Transverse colon (tissue), 3 donors: Measurements from ENCODE around the gene ZNF12.

Experiments
- POLR2A ChIP-seq: fragments of 450-650 bp; IDR thresholded peaks from one replicate; pipeline ENCODE4 v1.6.1; 2016; ENCODE audit warnings: antibody characterized with exemption, mild to moderate bottlenecking, moderate library complexity
- TF ChIP-seq, protein P1 (sequence below), 5 experiments: fragments of 200-600 bp in 3 of 5; fragments of 450-650 bp in 2 of 5; sonication (generic) in 3 of 5; IDR thresholded peaks; 1 replicate in 2 of 5; 2 replicates in 3 of 5; pipeline ENCODE4 v1.5.1; 2016 to 2017; ENCODE audit warnings: antibody characterized with exemption in 5 of 5, inconsistent platforms in 3 of 5, mild to moderate bottlenecking in 2 of 5, moderate library complexity in 1 of 5

GRCh38 chr7:6705959-6706665, 635 bp downstream of the ZNF12 start:
- TF ChIP-seq, protein P1, sequence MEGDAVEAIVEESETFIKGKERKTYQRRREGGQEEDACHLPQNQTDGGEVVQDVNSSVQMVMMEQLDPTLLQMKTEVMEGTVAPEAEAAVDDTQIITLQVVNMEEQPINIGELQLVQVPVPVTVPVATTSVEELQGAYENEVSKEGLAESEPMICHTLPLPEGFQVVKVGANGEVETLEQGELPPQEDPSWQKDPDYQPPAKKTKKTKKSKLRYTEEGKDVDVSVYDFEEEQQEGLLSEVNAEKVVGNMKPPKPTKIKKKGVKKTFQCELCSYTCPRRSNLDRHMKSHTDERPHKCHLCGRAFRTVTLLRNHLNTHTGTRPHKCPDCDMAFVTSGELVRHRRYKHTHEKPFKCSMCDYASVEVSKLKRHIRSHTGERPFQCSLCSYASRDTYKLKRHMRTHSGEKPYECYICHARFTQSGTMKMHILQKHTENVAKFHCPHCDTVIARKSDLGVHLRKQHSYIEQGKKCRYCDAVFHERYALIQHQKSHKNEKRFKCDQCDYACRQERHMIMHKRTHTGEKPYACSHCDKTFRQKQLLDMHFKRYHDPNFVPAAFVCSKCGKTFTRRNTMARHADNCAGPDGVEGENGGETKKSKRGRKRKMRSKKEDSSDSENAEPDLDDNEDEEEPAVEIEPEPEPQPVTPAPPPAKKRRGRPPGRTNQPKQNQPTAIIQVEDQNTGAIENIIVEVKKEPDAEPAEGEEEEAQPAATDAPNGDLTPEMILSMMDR (IDR thresholded peaks at IDR 0.05), result no peak
- TF ChIP-seq POLR2A, result no peak
